Activated CD4-positive, alpha-beta T cell treated with anti-CD3 and anti-CD28 coated beads, Interleukin-2, amount 50 U/mL, for 16 hours (primary cell): Measurements from ENCODE around the gene ETFRF1.

Experiments used
- DNase-seq: peaks from one replicate; pipeline ENCODE4 v3.0.0-alpha.2; 2020

The ETFRF1 gene

GRCh38 chr12:25195056-25195971 lies at the start of gene ETFRF1, which contains the start of gene DNAI7:
Gene ETFRF1 (plus strand): TSS chr12:25195237. CDS start chr12:25203957, 8,720 bp downstream.
Gene DNAI7 (minus strand): TSS chr12:25195160. CDS start chr12:25195078, 82 bp downstream.
- DNase-seq: peak; percentile 96

GRCh38 chr12:25146686-25147085 lies 48.4 kb upstream of the ETFRF1 start:
- DNase-seq: no peak

- no peak for DNase-seq
Observed at GRCh38 chr12:25151476-25151875, 43.6 kb upstream of the ETFRF1 start.

GRCh38 chr12:25152055-25152454 lies 43.0 kb upstream of the ETFRF1 start:
- no peak for DNase-seq

GRCh38 chr12:25155022-25155576 lies 39.9 kb upstream of the ETFRF1 start:
- peak; percentile 47 for DNase-seq

GRCh38 chr12:25156061-25156460 lies 39.0 kb upstream of the ETFRF1 start:
- DNase-seq: no peak

GRCh38 chr12:25162866-25163265 lies 32.2 kb upstream of the ETFRF1 start:
- no peak for DNase-seq

GRCh38 chr12:25182765-25183164 lies 12.3 kb upstream of the ETFRF1 start:
- no peak for DNase-seq

- DNase-seq: no peak
Observed at GRCh38 chr12:25184132-25184531, 10.9 kb upstream of the ETFRF1 start.

- peak; percentile 38 for DNase-seq
Observed at GRCh38 chr12:25186038-25186787, 8.8 kb upstream of the ETFRF1 start.

- peak; percentile 37 for DNase-seq
Observed at GRCh38 chr12:25186788-25187402, 8.1 kb upstream of the ETFRF1 start.

GRCh38 chr12:25187781-25188180 lies 7.3 kb upstream of the ETFRF1 start:
- no peak for DNase-seq

- DNase-seq: no peak
Observed at GRCh38 chr12:25189656-25190055, 5.4 kb upstream of the ETFRF1 start.

- DNase-seq: no peak
Observed at GRCh38 chr12:25190793-25191192, 4.2 kb upstream of the ETFRF1 start.

GRCh38 chr12:25194214-25194613 lies 823 bp upstream of the ETFRF1 start:
- no peak for DNase-seq

GRCh38 chr12:25194722-25195055 lies 348 bp upstream of the ETFRF1 start:
- no peak for DNase-seq

GRCh38 chr12:25197608-25198007 lies 2.6 kb downstream of the ETFRF1 start:
- no peak for DNase-seq

- no peak for DNase-seq
Observed at GRCh38 chr12:25200703-25201102, 5.7 kb downstream of the ETFRF1 start.

- DNase-seq: no peak
Observed at GRCh38 chr12:25202137-25202536, 7.1 kb downstream of the ETFRF1 start.

GRCh38 chr12:25207411-25207810 lies 12.4 kb downstream of the ETFRF1 start:
- DNase-seq: no peak

GRCh38 chr12:25207846-25208245 lies 12.8 kb downstream of the ETFRF1 start:
- DNase-seq: no peak

GRCh38 chr12:25208554-25208953 lies 13.5 kb downstream of the ETFRF1 start:
- no peak for DNase-seq

- no peak for DNase-seq
Observed at GRCh38 chr12:25213338-25213737, 18.3 kb downstream of the ETFRF1 start.
